IMR-90 (cell line): ENCODE results near the gene DENND1A. TPM values are rescaled to one million over a fixed set of nuclear protein-coding genes. Genes with fewer than 3 reads are reported as not detected.

Experiments
- ATAC-seq: fragments of 200-7000 bp; cut with Tn5 transposase; 2 replicates; pipeline ENCODE4 v1.9.1; 2020; ENCODE audit warnings: low read depth, mild to moderate bottlenecking, moderate library complexity
- BruUV-seq: library from RNA; stranded (reverse); fragments of 400-500 nt; replicated peaks from 2 replicates; lab custom pipeline; 2021; lab: Mats Ljungman, UMichigan
- CTCF ChIA-PET: fragments of 300-600 bp; formaldehyde crosslinking; extraction: SDS; loops from one replicate; lab custom pipeline; 2021; ENCODE audit warnings: antibody characterized with exemption; lab: Yijun Ruan, JAX
- POLR2A ChIA-PET: fragments of 300-600 bp; sonication (Branson Sonifier 250); formaldehyde crosslinking; loops from one replicate; lab custom pipeline; 2022; ENCODE audit warnings: antibody characterized with exemption; ENCODE audit not compliant: unreplicated experiment; lab: Charles Lee
- DNase-seq: peaks from one replicate; pipeline ENCODE4 v3.0.0; 2013
- H2AFZ ChIP-seq: replicated peaks from 2 replicates; pipeline ENCODE3; 2013; ENCODE audit warnings: low read length, mild to moderate bottlenecking; ENCODE audit not compliant: poor library complexity
- H2AK5ac ChIP-seq: 2 replicates; pipeline ENCODE4 v1.6.1; 2013; ENCODE audit warnings: low read depth, low read length, inconsistent platforms
- H2AK9ac ChIP-seq: replicated peaks from 2 replicates; pipeline ENCODE3; 2013; ENCODE audit warnings: mild to moderate bottlenecking, low read depth, low read length, moderate library complexity; ENCODE audit not compliant: poor library complexity
- H2BK120ac ChIP-seq: 2 replicates; pipeline ENCODE4 v1.6.1; 2013; ENCODE audit warnings: low read depth, low read length, inconsistent platforms
- H2BK15ac ChIP-seq: 3 replicates; pipeline ENCODE4 v1.6.1; 2013; ENCODE audit warnings: low read depth, low read length, inconsistent platforms
- H2BK20ac ChIP-seq: 2 replicates; pipeline ENCODE4 v1.6.1; 2013; ENCODE audit warnings: low read depth, mild to moderate bottlenecking, inconsistent platforms, low read length, moderate library complexity
- H2BK5ac ChIP-seq: 2 replicates; pipeline ENCODE4 v1.6.1; 2013; ENCODE audit warnings: mild to moderate bottlenecking, low read depth, low read length, inconsistent platforms; ENCODE audit not compliant: poor library complexity, severe bottlenecking
- H3K14ac ChIP-seq: replicated peaks from 2 replicates; pipeline ENCODE4 v1.6.1; 2013; ENCODE audit warnings: low read depth, low read length, inconsistent platforms
- H3K18ac ChIP-seq: 2 replicates; pipeline ENCODE4 v1.6.1; 2013; ENCODE audit warnings: low read depth, low read length, control low read depth
- H3K23ac ChIP-seq: 2 replicates; pipeline ENCODE4 v1.6.1; 2013; ENCODE audit warnings: low read depth, low read length, inconsistent platforms
- H3K27ac ChIP-seq: 2 replicates; pipeline ENCODE4 v1.5.1; 2013; ENCODE audit warnings: mild to moderate bottlenecking, control low read depth, low read length; ENCODE audit not compliant: insufficient read depth
- H3K27me3 ChIP-seq: 2 replicates; pipeline ENCODE4 v1.6.1; 2013; ENCODE audit warnings: low read length; ENCODE audit not compliant: control insufficient read depth, insufficient read depth
- H3K36me3 ChIP-seq: 2 replicates; pipeline ENCODE4 v1.6.1; 2013; ENCODE audit warnings: low read length, mixed read lengths; ENCODE audit not compliant: control insufficient read depth, insufficient read depth
- H3K4ac ChIP-seq: 2 replicates; pipeline ENCODE4 v1.6.1; 2013; ENCODE audit warnings: low read depth, low read length, inconsistent platforms
- H3K4me1 ChIP-seq: 2 replicates; pipeline ENCODE4 v1.6.1; 2013; ENCODE audit warnings: low read length, mixed read lengths; ENCODE audit not compliant: control insufficient read depth, insufficient read depth
- H3K4me2 ChIP-seq: 2 replicates; pipeline ENCODE4 v1.6.1; 2013; ENCODE audit warnings: low read depth, mild to moderate bottlenecking, control low read depth, low read length, moderate library complexity
- H3K4me3 ChIP-seq: 2 replicates; pipeline ENCODE4 v1.5.1; 2013; ENCODE audit warnings: low read depth, mild to moderate bottlenecking, control low read depth, low read length, moderate library complexity; ENCODE audit not compliant: insufficient read depth
- H3K56ac ChIP-seq: 2 replicates; pipeline ENCODE4 v1.6.1; 2013; ENCODE audit warnings: low read length, inconsistent platforms; ENCODE audit not compliant: insufficient read depth; ENCODE audit errors: extremely low read depth
- H3K79me1 ChIP-seq, 2 experiments: 2 replicates each; pipeline ENCODE4 v1.6.1; 2013; ENCODE audit warnings: low read length in 2 of 2, inconsistent platforms in 1 of 2, low read depth in 1 of 2
- H3K9ac ChIP-seq: 2 replicates; pipeline ENCODE4 v1.6.1; 2013; ENCODE audit warnings: low read depth, low read length, control low read depth
- H3K9me1 ChIP-seq: 2 replicates; pipeline ENCODE4 v1.6.1; 2013; ENCODE audit warnings: low read length, inconsistent platforms; ENCODE audit not compliant: insufficient read depth
- H3K9me3 ChIP-seq: 2 replicates; pipeline ENCODE4 v1.6.1; 2013; ENCODE audit warnings: low read length; ENCODE audit not compliant: control insufficient read depth, insufficient read depth
- H4K20me1 ChIP-seq: 2 replicates; pipeline ENCODE4 v1.6.1; 2013; ENCODE audit warnings: low read length, inconsistent platforms; ENCODE audit not compliant: insufficient read depth
- H4K5ac ChIP-seq: 2 replicates; pipeline ENCODE4 v1.6.1; 2013; ENCODE audit warnings: mild to moderate bottlenecking, low read depth, low read length, control low read depth
- H4K8ac ChIP-seq, 2 experiments: 2 replicates each; pipeline ENCODE4 v1.6.1; 2013; ENCODE audit warnings: low read depth in 2 of 2, low read length in 2 of 2, control low read depth in 1 of 2, inconsistent platforms in 1 of 2
- H4K91ac ChIP-seq: 2 replicates; pipeline ENCODE4 v1.6.1; 2013; ENCODE audit warnings: low read depth, low read length, inconsistent platforms; ENCODE audit not compliant: insufficient read depth
- CEBPB ChIP-seq: IDR thresholded peaks from 2 replicates; pipeline ENCODE4 v1.6.1; 2012; ENCODE audit warnings: low read depth, low read length, improper control_type of control experiment
- SMC3 ChIP-seq: fragments of 150-350 bp; IDR thresholded peaks from 2 replicates; pipeline ENCODE4 v1.6.1; 2016; ENCODE audit warnings: low read depth, mild to moderate bottlenecking, antibody characterized with exemption, low read length, moderate library complexity
- WGBS, 2 experiments: methylation state at CpG; one replicate each; pipeline versions ENCODE4 v1.1.5 to v1.1.7; 2013; ENCODE audit warnings: missing lambda C conversion rate in 2 of 2; ENCODE audit not compliant: insufficient read length in 1 of 2; ENCODE audit errors: extremely low coverage in 2 of 2; 5-methylcytosine and 5-hydroxymethylcytosine counted together
- dilution Hi-C: fragments of 300-500 bp; cut with HindIII; formaldehyde crosslinking; loops from one replicate; pipeline ENCODE4 v1.14.3; 2018; ENCODE audit warnings: low sequenced_read_pairs; ENCODE audit not compliant: unreplicated experiment
- in situ Hi-C: fragments of 300-500 bp; cut with MboI; formaldehyde crosslinking; loops from 3 replicates; pipeline ENCODE4 v1.14.3; 2019; ENCODE audit warnings: low sequenced_read_pairs, inconsistent platforms, mixed read lengths
- intact Hi-C: fragments of 100-400 bp; cut with micrococcal nuclease; formaldehyde crosslinking; loops from 2 replicates; pipeline ENCODE4 v1.10.0; 2022
- polyA plus RNA-seq, 3 experiments: library from polyadenylated mRNA; depleted of rRNA; stranded (reverse); fragments of >200 nt; gene quantifications; 2 replicates each; pipeline ENCODE4 v1.2.3, GENCODE V29; 2012; ENCODE audit warnings: low replicate concordance in 1 of 3
- total RNA-seq: library from RNA; depleted of rRNA; stranded (reverse); fragments of >200 nt; gene quantifications from 2 replicates; pipeline ENCODE4 v1.2.3, GENCODE V29; 2012
- TF ChIP-seq, protein P1 (sequence below): fragments of 150-350 bp; IDR thresholded peaks from 2 replicates; pipeline ENCODE4 v1.6.1; 2017; ENCODE audit warnings: mild to moderate bottlenecking, antibody characterized with exemption, low read length, low read depth

Gene DENND1A
- total and polyA plus RNA-seq, 2 of the 4 experiments (the other 2 are of a cell fraction): 21.4 to 27.6 TPM

GRCh38 chr9:123389698-123390097 lies 540.2 kb downstream of the DENND1A start:
- Histone ChIP-seq H4K8ac (no peak overlapping the region), H3K4ac (no peak overlapping the region), H2AK5ac (no peak overlapping the region), H4K20me1 (no peaks in the 10 kb centered on the region), H3K36me3 (no peaks in the 10 kb centered on the region), H2BK5ac (no peak overlapping the region), H3K27me3 (peaks cover 2% of the 10 kb centered on the region; the same call in 1 of the 2 replicates), H4K91ac (no peak overlapping the region), H3K9ac (no peak overlapping the region), H3K79me1 (no peaks in the 10 kb centered on the region), H2BK15ac (no peak overlapping the region), H3K14ac (no peak overlapping the region), H3K23ac (no peak overlapping the region), H2AK9ac (no peak overlapping the region), H3K27ac (no peak overlapping the region), H3K4me3 (no peak overlapping the region), H2AFZ (no peak overlapping the region), H3K4me2 (no peak overlapping the region), H2BK120ac (no peak overlapping the region), H3K9me3 (no peaks in the 10 kb centered on the region), H3K4me1 (no peaks in the 10 kb centered on the region), H3K9me1 (no peaks in the 10 kb centered on the region), H4K5ac (no peak overlapping the region), H3K18ac (no peak overlapping the region), H3K56ac (no peak overlapping the region), H2BK20ac (no peak overlapping the region)
- ChIA-PET POLR2A (no interaction called here), CTCF (interaction anchor here (0.8 kb wide), 1 partner anchor 52 kb away, joined by 3 read pairs; no protein-coding TSS in a partner anchor)
- dilution Hi-C loops: no loop called here
- in situ Hi-C loops: no loop called here
- no peak for DNase-seq
- ATAC-seq: no peak
- no TSS peak for BruUV-seq
- 61% methylated on average over 10 of the region's 12 CpGs; no CpG with 5 or more reads in 1 of the 2 experiments for WGBS, 2 experiments
- intact Hi-C loops: no loop called here
- TF ChIP-seq CEBPB (no peak), SMC3 (no peak)
- TF ChIP-seq, protein P1, sequence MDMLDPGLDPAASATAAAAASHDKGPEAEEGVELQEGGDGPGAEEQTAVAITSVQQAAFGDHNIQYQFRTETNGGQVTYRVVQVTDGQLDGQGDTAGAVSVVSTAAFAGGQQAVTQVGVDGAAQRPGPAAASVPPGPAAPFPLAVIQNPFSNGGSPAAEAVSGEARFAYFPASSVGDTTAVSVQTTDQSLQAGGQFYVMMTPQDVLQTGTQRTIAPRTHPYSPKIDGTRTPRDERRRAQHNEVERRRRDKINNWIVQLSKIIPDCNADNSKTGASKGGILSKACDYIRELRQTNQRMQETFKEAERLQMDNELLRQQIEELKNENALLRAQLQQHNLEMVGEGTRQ: no peak
